Thoracic aorta (tissue), 2 donors: ENCODE results near the gene ELOF1. TPM values are rescaled to one million over a fixed set of nuclear protein-coding genes. Genes with fewer than 3 reads are reported as not detected.
A peak's percentile ranks its signal among the peaks of the same experiment; 100 is the strongest.

ENCODE experiments used
- ATAC-seq: fragments of 150-250 bp; one replicate; pipeline ENCODE4 v1.8.0; 2017; ENCODE audit warnings: low read depth; ENCODE audit not compliant: insufficient number of reproducible peaks, low FRiP score
- DNase-seq: peaks from one replicate; pipeline ENCODE4 v3.0.0-alpha.2; 2020; ENCODE audit warnings: low spot score
- H3K27ac ChIP-seq, 2 donors: fragments of 200-600 bp; sonication (generic); 1 replicate in 1 of 2; 2 replicates in 1 of 2; pipeline ENCODE4 v1.5.1; 2016; ENCODE audit warnings: mild to moderate bottlenecking in 2 of 2, moderate library complexity in 2 of 2
- H3K27me3 ChIP-seq: fragments of 200-600 bp; sonication (generic); replicated peaks from 2 replicates; pipeline ENCODE4 v1.6.0; 2016; ENCODE audit warnings: mild to moderate bottlenecking; ENCODE audit not compliant: insufficient read depth
- H3K36me3 ChIP-seq: fragments of 200-600 bp; sonication (generic); one replicate; pipeline ENCODE4 v1.5.1; 2016
- H3K4me1 ChIP-seq, 2 donors: fragments of 200-600 bp; sonication (generic); 1 replicate in 1 of 2; 2 replicates in 1 of 2; pipeline versions ENCODE4 v1.5.1 to v1.6.0; 2016; ENCODE audit warnings: low read depth in 2 of 2, mild to moderate bottlenecking in 1 of 2; ENCODE audit not compliant: control insufficient read depth in 1 of 2
- H3K4me3 ChIP-seq: fragments of 200-600 bp; sonication (generic); 2 replicates; pipeline ENCODE4 v1.5.1; 2016; ENCODE audit warnings: mild to moderate bottlenecking
- H3K9me3 ChIP-seq: fragments of 200-600 bp; sonication (generic); 2 replicates; pipeline ENCODE4 v1.5.1; 2016
- total RNA-seq, 2 donors: library from RNA; depleted of rRNA; stranded (reverse); fragments of >200 nt; gene quantifications; one replicate each; pipeline versions ENCODE4 v1.1.0 to v1.2.3, GENCODE V29; 2016
- TF ChIP-seq, protein P1 (sequence below): fragments of 200-600 bp; sonication (generic); IDR thresholded peaks from one replicate; pipeline ENCODE4 v1.5.1; 2019; ENCODE audit warnings: antibody characterized with exemption

ELOF1 gene
- total RNA-seq, 2 donors from 2014 or later = 24.3 to 36.6 TPM

DNA sequence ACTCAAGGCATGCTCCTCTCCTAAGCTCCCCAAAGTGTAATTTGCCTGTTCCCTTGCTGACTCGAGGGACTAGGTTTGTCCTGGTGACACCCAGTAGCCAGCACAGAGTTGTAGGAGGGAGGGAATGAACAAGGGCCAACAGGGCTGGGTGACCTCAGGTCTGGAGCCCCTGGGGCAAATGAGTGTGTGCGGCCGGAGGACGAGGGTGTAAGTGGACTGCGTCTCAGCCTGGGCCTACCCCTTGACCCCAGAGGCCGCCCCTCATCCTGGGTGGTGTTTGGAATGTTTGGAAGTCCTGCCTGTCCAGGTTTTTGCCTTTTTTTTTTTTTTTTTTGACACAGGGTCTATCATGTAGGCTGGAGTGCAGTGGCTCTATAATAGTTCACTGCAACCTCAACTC, 52.1 kb downstream of the ELOF1 start:
- Histone ChIP-seq H3K36me3 (peaks cover 8% of the 10 kb centered on the region), H3K9me3 (no peaks in the 10 kb centered on the region), H3K27ac (no peak overlapping the region), H3K4me1 (peaks cover 0 to 14% of the 10 kb centered on the region in 2 donors), H3K27me3 (no peaks in the 10 kb centered on the region), H3K4me3 (no peak overlapping the region)
- DNase-seq (no peak), ATAC-seq (no peak)
- TF ChIP-seq, protein P1, sequence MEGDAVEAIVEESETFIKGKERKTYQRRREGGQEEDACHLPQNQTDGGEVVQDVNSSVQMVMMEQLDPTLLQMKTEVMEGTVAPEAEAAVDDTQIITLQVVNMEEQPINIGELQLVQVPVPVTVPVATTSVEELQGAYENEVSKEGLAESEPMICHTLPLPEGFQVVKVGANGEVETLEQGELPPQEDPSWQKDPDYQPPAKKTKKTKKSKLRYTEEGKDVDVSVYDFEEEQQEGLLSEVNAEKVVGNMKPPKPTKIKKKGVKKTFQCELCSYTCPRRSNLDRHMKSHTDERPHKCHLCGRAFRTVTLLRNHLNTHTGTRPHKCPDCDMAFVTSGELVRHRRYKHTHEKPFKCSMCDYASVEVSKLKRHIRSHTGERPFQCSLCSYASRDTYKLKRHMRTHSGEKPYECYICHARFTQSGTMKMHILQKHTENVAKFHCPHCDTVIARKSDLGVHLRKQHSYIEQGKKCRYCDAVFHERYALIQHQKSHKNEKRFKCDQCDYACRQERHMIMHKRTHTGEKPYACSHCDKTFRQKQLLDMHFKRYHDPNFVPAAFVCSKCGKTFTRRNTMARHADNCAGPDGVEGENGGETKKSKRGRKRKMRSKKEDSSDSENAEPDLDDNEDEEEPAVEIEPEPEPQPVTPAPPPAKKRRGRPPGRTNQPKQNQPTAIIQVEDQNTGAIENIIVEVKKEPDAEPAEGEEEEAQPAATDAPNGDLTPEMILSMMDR = no peak

DNA sequence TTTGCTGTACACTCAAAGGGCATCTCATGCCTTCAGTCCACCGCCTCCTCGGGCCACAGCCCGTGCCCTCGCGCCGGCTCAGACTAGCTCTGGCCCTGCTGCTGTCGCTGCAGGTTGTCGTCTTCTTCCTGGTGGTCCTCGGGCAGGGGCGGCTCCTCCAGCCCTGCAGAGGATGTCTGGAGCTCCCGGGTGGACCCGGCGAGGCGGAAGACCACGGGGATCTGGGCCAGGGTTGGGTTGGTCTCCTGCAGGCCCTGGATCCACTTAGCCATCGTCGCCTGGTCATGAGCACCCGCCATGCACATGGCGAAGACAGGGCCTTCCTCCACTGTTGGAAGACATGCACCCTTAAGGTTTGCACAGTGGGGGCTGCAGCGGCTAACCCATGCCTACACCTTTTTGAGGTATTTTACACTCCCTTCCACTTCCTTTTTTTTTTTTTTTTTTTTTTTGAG, 52.9 kb downstream of the ELOF1 start:
- ATAC-seq (peak; percentile 3), DNase-seq (no peak)
- peaks cover 2% of the 10 kb centered on the region for H3K36me3 ChIP-seq
- H3K9me3 ChIP-seq = no peaks in the 10 kb centered on the region
- TF ChIP-seq, protein P1 = no peak
- H3K27ac ChIP-seq = peak overlapping the region; percentile 3 to 98
- peak overlapping the region; percentile 96 for H3K4me3 ChIP-seq
- H3K27me3 ChIP-seq = no peaks in the 10 kb centered on the region
- peaks cover 0 to 14% of the 10 kb centered on the region in 2 donors for H3K4me1 ChIP-seq

DNA sequence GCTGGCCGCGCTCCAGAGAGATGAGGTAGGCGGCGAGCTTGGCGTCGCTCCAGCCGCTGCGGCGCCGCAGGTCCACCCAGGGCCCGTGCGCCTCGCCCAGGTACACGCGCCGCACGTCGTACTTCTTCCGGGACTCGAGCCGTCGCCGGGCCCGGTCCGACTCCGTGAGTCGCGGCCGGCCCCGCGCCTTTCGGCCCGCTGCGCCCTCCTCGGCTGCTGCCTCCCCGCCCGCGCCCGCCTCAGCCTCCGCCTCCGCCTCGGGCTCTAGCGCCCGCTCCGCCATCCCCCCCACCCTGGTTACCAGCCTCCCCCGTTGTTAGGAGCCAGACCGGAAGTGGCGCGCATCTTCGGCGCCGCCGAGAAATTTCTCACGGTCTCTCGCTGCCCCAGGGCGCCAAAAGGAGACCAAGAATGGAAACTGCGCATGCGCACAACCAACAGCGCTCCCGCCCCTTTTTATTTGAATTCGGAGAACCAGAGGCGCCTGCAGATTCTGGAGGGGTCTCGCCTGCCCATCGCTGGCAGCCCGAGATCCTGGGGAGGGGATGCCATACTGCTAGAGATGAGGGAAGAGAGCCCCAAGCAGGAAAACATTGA, 53.4 kb downstream of the ELOF1 start, which contains the start of gene ZNF653:
ZNF653 (minus strand) TSS at position 336 of the 597 bp plus-strand sequence; CDS start at position 283, 53 bp downstream.
- DNase-seq = peak; percentile 60
- Histone ChIP-seq H3K4me3 (peak within 1 kb of the TSS; percentile 96), H3K36me3 (no peaks in the 10 kb centered on the region), H3K9me3 (no peaks in the 10 kb centered on the region), H3K27me3 (no peaks in the 10 kb centered on the region), H3K4me1 (peaks cover 0 to 14% of the 10 kb centered on the region in 2 donors), H3K27ac (peak within 1 kb of the TSS; percentile 90 to 98)
- TF ChIP-seq, protein P1 = no peak
- ATAC-seq = peak; percentile 84

DNA sequence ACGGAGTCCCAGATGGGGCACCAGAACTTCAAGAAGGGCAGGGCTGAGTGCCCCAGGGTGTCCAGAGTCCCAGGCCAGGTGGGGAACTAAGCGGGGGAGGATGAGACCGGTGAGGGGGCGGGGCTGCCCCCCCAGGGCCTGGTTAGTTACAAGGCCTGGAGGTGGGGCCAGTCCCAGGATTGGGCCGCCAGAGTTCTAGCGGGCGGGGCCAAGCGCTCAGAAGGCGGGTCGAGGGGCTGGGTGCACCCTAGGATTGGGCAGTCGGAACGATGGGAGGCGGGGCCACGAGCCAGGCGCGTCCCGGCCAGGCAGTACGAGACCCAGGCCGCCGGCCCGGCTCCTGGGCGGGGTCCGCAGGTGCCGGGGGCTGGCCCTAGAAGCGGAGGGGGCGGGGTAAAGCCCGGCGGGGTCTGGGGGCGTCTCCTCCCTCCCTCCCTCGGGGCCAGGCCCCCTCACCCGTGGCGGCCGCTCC, 54.0 kb downstream of the ELOF1 start:
- no peaks in the 10 kb centered on the region for H3K36me3 ChIP-seq
- DNase-seq = peak; percentile 85
- H3K9me3 ChIP-seq = no peaks in the 10 kb centered on the region
- H3K27ac ChIP-seq = peak overlapping the region; percentile 90 to 98
- H3K4me1 ChIP-seq = peaks cover 0 to 14% of the 10 kb centered on the region in 2 donors
- H3K27me3 ChIP-seq = no peaks in the 10 kb centered on the region
- H3K4me3 ChIP-seq = peak overlapping the region; percentile 96
- ATAC-seq = peak; percentile 82
- TF ChIP-seq, protein P1 = no peak

DNA sequence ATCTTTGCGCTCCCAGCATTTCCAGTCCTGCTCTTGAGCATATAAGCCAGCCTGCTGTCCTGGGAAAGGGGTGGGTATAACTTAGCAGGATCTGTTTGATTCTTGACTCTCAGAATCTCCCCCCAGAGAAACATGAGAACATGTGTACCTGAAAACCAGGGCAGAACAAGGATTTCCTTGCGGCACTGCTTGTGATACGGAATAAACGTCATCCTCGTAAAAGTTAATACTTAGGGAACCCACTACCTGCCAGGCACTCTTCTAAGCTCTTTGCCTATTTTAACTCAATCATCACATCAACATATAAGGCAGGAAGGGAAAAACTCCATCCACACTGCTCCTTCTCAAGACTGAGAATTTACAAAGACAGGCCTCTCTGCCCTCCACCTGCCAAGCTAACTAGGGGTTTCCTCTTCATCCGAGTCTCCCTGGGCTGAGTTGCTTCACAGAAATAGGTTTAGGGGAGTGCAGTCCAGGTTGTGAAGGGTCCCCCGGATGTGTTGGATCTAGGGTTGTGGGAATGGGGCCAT, 54.5 kb downstream of the ELOF1 start:
- H3K27me3 ChIP-seq = no peaks in the 10 kb centered on the region
- H3K4me3 ChIP-seq = peak overlapping the region; percentile 96
- TF ChIP-seq, protein P1 = no peak
- H3K36me3 ChIP-seq = no peaks in the 10 kb centered on the region
- peak overlapping the region; percentile 90 to 98 for H3K27ac ChIP-seq
- no peaks in the 10 kb centered on the region for H3K9me3 ChIP-seq
- no peak for ATAC-seq
- peaks cover 0 to 14% of the 10 kb centered on the region in 2 donors for H3K4me1 ChIP-seq
- no peak for DNase-seq
